HepG2 (cell line): Measurements from ENCODE around the gene OR1F1. TPM values are rescaled to one million over a fixed set of nuclear protein-coding genes. Genes with fewer than 3 reads are reported as not detected.

ENCODE experiments used
- CREBL2 ChIP-seq: sonication (generic); formaldehyde crosslinking; IDR thresholded peaks from 2 replicates; pipeline ENCODE4 v1.8.1; 2023; ENCODE audit warnings: missing genetic modification reagents, mild to moderate bottlenecking, borderline replicate concordance
- GLMP ChIP-seq: sonication (generic); formaldehyde crosslinking; IDR thresholded peaks from 2 replicates; pipeline ENCODE4 v1.9.0; 2021; ENCODE audit warnings: missing genetic modification reagents, mild to moderate bottlenecking, borderline replicate concordance
- HNRNPK ChIP-seq: fragments of 200-400 bp; formaldehyde crosslinking; IDR thresholded peaks from 2 replicates; pipeline ENCODE4 v1.6.1; 2018; ENCODE audit warnings: low read length, low read depth, moderate library complexity, mild to moderate bottlenecking; ENCODE audit not compliant: poor library complexity, severe bottlenecking
- LBX2 ChIP-seq: sonication (generic); formaldehyde crosslinking; IDR thresholded peaks from 2 replicates; pipeline ENCODE4 v1.5.0; 2020; ENCODE audit warnings: missing genetic modification reagents, mild to moderate bottlenecking, borderline replicate concordance
- MEIS1 ChIP-seq: sonication (generic); formaldehyde crosslinking; IDR thresholded peaks from 2 replicates; pipeline ENCODE4 v1.9.0; 2021; ENCODE audit warnings: mild to moderate bottlenecking, missing genetic modification reagents, moderate library complexity, borderline replicate concordance
- MXI1 ChIP-seq: IDR thresholded peaks from 3 replicates; pipeline ENCODE4 v1.6.1; 2012; ENCODE audit warnings: low read depth, low read length, inconsistent platforms, borderline replicate concordance
- NFE2 ChIP-seq: sonication (generic); formaldehyde crosslinking; IDR thresholded peaks from 2 replicates; pipeline ENCODE4 v1.4.0; 2020; ENCODE audit warnings: missing genetic modification reagents
- NFKB2 ChIP-seq: sonication (generic); formaldehyde crosslinking; IDR thresholded peaks from 2 replicates; pipeline ENCODE4 v1.4.0; 2020; ENCODE audit warnings: missing genetic modification reagents, borderline replicate concordance
- NRL ChIP-seq: sonication (generic); formaldehyde crosslinking; IDR thresholded peaks from 2 replicates; pipeline ENCODE4 v1.5.0; 2020; ENCODE audit warnings: missing genetic modification reagents, mild to moderate bottlenecking, moderate library complexity, borderline replicate concordance
- RBAK ChIP-seq: sonication (generic); formaldehyde crosslinking; IDR thresholded peaks from 2 replicates; pipeline ENCODE4 v1.5.1; 2020; ENCODE audit warnings: mild to moderate bottlenecking, missing genetic modification reagents
- RXRB ChIP-seq: IDR thresholded peaks from 2 replicates; pipeline ENCODE4 v1.6.1; 2016; ENCODE audit warnings: borderline replicate concordance, missing genetic modification reagents, missing compliant biosample characterization
- SCMH1 ChIP-seq: sonication (generic); formaldehyde crosslinking; IDR thresholded peaks from 2 replicates; pipeline ENCODE4 v1.9.0; 2021; ENCODE audit warnings: missing genetic modification reagents, mild to moderate bottlenecking, borderline replicate concordance
- SMARCE1 ChIP-seq: fragments of 450-650 bp; IDR thresholded peaks from 2 replicates; pipeline ENCODE4 v1.6.1; 2017; ENCODE audit warnings: borderline replicate concordance
- SPEN ChIP-seq: sonication (generic); formaldehyde crosslinking; IDR thresholded peaks from 2 replicates; pipeline ENCODE4 v1.5.1; 2020; ENCODE audit warnings: low read depth, mild to moderate bottlenecking, missing genetic modification reagents
- STAT6 ChIP-seq: sonication (generic); formaldehyde crosslinking; IDR thresholded peaks from 2 replicates; pipeline ENCODE4 v1.4.0; 2020; ENCODE audit warnings: missing genetic modification reagents, mild to moderate bottlenecking, borderline replicate concordance
- TEF ChIP-seq: sonication (generic); formaldehyde crosslinking; IDR thresholded peaks from 2 replicates; pipeline ENCODE4 v1.5.0; 2020; ENCODE audit warnings: missing genetic modification reagents
- ZFAT ChIP-seq: sonication (generic); formaldehyde crosslinking; conservative IDR thresholded peaks from 2 replicates; pipeline ENCODE4 v1.8.1; 2023; ENCODE audit warnings: missing genetic modification reagents, inconsistent platforms
- ZMYM4 ChIP-seq: sonication (generic); formaldehyde crosslinking; IDR thresholded peaks from 2 replicates; pipeline ENCODE4 v1.8.1; 2023; ENCODE audit warnings: mild to moderate bottlenecking, missing genetic modification reagents
- ZNF136 ChIP-seq: sonication (generic); formaldehyde crosslinking; IDR thresholded peaks from 2 replicates; pipeline ENCODE4 v1.8.1; 2022; ENCODE audit warnings: low read depth, mild to moderate bottlenecking, moderate library complexity, missing genetic modification reagents
- ZNF235 ChIP-seq: sonication (generic); formaldehyde crosslinking; IDR thresholded peaks from 2 replicates; pipeline ENCODE4 v1.8.1; 2023; ENCODE audit warnings: mild to moderate bottlenecking, missing genetic modification reagents, borderline replicate concordance
- ZNF333 ChIP-seq: sonication (generic); formaldehyde crosslinking; IDR thresholded peaks from 2 replicates; pipeline ENCODE4 v1.4.0; 2020; ENCODE audit warnings: mild to moderate bottlenecking, missing genetic modification reagents, borderline replicate concordance
- ZNF44 ChIP-seq: sonication (generic); formaldehyde crosslinking; IDR thresholded peaks from 2 replicates; pipeline ENCODE4 v1.5.1; 2020; ENCODE audit warnings: mild to moderate bottlenecking, missing genetic modification reagents
- ZNF724P ChIP-seq: sonication (generic); formaldehyde crosslinking; IDR thresholded peaks from 2 replicates; pipeline ENCODE4 v1.8.0; 2022; ENCODE audit warnings: missing genetic modification reagents, borderline replicate concordance
- ZSCAN21 ChIP-seq: sonication (generic); formaldehyde crosslinking; IDR thresholded peaks from 2 replicates; pipeline ENCODE4 v1.8.0; 2022; ENCODE audit warnings: mild to moderate bottlenecking, missing genetic modification reagents, moderate library complexity, borderline replicate concordance
- polyA plus RNA-seq, 8 experiments: library from polyadenylated mRNA; depleted of rRNA in 3 of 8; stranded (reverse) in 7 of 8; unstranded in 1 of 8; fragments of >200 nt; fragmentation: Illumina TruSeq in 4 of 8; extraction: Trizol in 4 of 8; gene quantifications; 2 replicates each; pipeline versions ENCODE4 v1.2.1 to v1.2.3, GENCODE V29; 2011 to 2016; ENCODE audit warnings: low read depth in 4 of 8, missing spikeins in 1 of 8, mixed read lengths in 1 of 8; ENCODE audit not compliant: insufficient read depth in 1 of 8
- total RNA-seq, 5 experiments: library from RNA; depleted of rRNA; stranded (reverse); fragments of >200 nt; fragmentation: Illumina TruSeq; extraction: Trizol; gene quantifications; 2 replicates each; pipeline ENCODE4 v1.2.3, GENCODE V29; 2016; ENCODE audit warnings: low read depth in 1 of 5

Gene OR1F1
- total and polyA plus RNA-seq, 2 of the 13 experiments (the other 11 are each of a cell fraction or from before 2014, with no cell fraction given), result 0.90 TPM; not detected in 1

- TF ChIP-seq STAT6 (CRISPR knock-in tag), result no peak; the same call in 1 of the 2 replicates
- 0 out of 2 replicates have a peak, but pooled peaks have one; percentile 55 for TF ChIP-seq CREBL2 (CRISPR knock-in tag)
- TF ChIP-seq SPEN (CRISPR knock-in tag), result peak; percentile 87
- no peak; the same call in 1 of the 2 replicates for TF ChIP-seq TEF (CRISPR knock-in tag)
- peak; percentile 44 for TF ChIP-seq HNRNPK
- no peak for TF ChIP-seq LBX2
- TF ChIP-seq ZSCAN21 (CRISPR knock-in tag), result no peak
- TF ChIP-seq MXI1, result peak; percentile 69; the same call in 1 of the 3 replicates
- TF ChIP-seq GLMP (CRISPR knock-in tag), result no peak
- no peak for TF ChIP-seq ZNF333 (CRISPR knock-in tag)
- TF ChIP-seq SCMH1 (CRISPR knock-in tag), result no peak
- no peak for TF ChIP-seq SMARCE1
- no peak for TF ChIP-seq NFE2
- peak; percentile 77; the same call in 1 of the 2 replicates for TF ChIP-seq MEIS1
- TF ChIP-seq ZMYM4, result peak; percentile 52
- 0 out of 2 replicates have a peak, but pooled peaks have one; percentile 42 for TF ChIP-seq ZNF724P (CRISPR knock-in tag)
- peak; percentile 83; the same call in 1 of the 2 replicates for TF ChIP-seq NFKB2 (CRISPR knock-in tag)
- TF ChIP-seq RBAK (CRISPR knock-in tag), result no peak
- no peak for TF ChIP-seq NRL (CRISPR knock-in tag)
- 0 out of 2 replicates have a peak, but pooled peaks have one; percentile 76 for TF ChIP-seq ZNF235
- TF ChIP-seq RXRB, result peak; percentile 28; the same call in 1 of the 2 replicates
- TF ChIP-seq ZNF136 (CRISPR knock-in tag), result no peak; the same call in 1 of the 2 replicates
- TF ChIP-seq ZNF44 (CRISPR knock-in tag), result peak; percentile 87; the same call in 1 of the 2 replicates
- no peak for TF ChIP-seq ZFAT (CRISPR knock-in tag)
Measured at GRCh38 chr16:3234857-3235561, 47.0 kb downstream of the OR1F1 start, which contains the start of gene ZNF200 (continued).
